ENCODE measurements around the gene RHBG. TPM values are rescaled to one million over a fixed set of nuclear protein-coding genes. Genes with fewer than 3 reads are reported as not detected.
"Not testable (repeated sequence)": the region's sequence is repeated elsewhere in the genome, so short reads cannot be mapped to it uniquely, and the experiment has no call there.

RHBG gene
- polyA plus RNA-seq, 4 donors = 11.7 to 17.3 (median 13.4) TPM

DNA sequence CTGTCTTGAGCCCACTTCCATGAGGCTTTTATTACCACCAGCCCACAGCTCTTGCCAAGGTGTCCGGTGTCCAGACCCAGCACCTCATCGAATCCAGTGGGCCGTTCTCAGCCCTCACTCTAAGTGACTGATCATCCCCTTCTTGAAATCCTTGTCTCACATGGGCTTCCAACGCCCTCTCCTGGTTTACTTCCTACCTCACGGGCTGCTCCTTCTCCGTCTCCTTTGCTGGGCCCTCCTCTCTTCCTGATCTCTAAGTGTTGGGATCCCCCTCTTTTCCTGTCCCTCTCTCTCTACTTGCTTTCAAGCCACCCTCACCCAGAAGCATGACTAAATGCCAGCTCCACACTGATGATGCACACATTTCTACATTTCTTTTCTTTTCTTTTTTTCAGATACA, 9.0 kb upstream of the RHBG start:
- DNase-seq (ENCODE audit: low read depth in 4 of 4, low spot score in 3 of 4) = no peak

DNA sequence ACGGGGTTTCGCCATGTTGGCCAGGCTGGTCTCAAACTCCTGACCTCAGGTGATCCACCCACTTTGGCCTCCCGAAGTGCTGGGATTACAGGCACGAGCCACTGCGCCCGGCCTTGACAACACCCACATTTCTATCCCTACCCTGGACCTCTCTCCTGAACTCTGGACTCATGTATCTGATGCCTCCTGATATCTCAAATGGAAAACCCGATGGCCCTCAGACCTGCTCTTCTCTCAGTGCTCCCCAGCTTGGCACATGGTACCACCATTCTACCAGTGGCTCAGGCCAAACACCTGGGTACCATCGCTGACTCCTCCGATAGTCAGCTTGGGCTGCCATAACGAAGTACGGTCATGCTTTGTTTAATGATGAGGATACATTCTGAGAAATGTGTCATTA, 8.5 kb upstream of the RHBG start:
- no peak for DNase-seq (ENCODE audit: low read depth in 4 of 4, low spot score in 3 of 4)

DNA sequence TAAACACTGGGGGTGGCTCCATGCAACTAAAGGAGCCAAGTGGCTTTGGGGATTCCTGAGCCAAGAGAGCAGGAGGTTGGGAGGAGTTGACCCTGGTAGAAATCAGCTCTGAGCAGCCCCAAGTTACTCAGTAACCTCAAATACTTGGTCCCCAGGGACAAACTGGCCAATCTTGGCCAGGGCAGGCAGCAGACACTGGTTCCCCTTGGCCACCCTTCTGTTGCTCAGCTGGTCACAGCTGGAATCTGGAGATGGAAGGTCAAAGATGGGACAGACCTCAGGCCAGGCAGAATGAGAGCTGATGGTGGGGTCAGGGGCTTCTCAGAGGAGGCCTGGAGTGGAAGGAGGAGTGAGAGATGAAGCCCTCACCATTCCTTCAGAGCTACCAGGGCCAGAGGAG, 3.3 kb upstream of the RHBG start:
- DNase-seq (ENCODE audit: low read depth in 4 of 4, low spot score in 3 of 4) = no peak

DNA sequence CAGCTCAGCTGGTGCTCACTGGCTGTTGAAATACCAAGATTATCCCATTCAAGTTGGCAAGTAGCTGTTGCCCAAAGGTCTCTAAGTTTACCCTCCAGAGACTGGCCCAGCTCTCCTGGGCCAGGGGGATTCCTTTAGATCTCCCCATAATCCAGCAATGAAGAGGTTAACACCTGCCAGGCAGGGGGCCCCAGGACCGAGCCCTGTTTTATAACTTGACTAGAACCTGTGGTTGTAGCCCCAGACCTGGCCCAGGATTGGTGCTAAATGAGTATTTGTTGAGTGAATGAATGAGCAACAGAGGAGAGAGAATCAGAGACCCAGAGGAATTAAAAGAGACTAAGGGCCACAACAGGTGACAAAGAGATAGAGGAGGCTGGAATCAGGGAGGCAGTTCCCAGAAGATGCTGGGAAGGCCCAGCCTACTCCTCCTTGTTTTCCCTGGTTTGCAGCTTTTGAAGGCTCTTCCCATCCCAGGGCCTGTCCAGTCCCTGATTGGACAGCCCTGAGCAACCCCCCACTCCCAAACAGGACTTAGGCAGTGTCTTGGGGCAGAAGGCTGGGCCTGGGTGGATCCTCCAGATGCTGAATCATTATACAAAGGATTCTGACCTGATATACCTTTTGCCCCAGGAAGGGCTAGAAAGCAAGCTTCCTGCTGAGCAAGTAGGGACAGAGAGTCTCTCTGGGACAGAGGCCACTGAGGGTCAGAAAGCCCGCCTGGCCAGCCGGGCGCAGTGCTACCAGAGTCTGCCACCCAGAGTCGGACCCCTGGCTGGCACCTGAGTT, 2.4 kb upstream of the RHBG start:
- no peak for DNase-seq (ENCODE audit: low read depth in 4 of 4, low spot score in 3 of 4)

DNA sequence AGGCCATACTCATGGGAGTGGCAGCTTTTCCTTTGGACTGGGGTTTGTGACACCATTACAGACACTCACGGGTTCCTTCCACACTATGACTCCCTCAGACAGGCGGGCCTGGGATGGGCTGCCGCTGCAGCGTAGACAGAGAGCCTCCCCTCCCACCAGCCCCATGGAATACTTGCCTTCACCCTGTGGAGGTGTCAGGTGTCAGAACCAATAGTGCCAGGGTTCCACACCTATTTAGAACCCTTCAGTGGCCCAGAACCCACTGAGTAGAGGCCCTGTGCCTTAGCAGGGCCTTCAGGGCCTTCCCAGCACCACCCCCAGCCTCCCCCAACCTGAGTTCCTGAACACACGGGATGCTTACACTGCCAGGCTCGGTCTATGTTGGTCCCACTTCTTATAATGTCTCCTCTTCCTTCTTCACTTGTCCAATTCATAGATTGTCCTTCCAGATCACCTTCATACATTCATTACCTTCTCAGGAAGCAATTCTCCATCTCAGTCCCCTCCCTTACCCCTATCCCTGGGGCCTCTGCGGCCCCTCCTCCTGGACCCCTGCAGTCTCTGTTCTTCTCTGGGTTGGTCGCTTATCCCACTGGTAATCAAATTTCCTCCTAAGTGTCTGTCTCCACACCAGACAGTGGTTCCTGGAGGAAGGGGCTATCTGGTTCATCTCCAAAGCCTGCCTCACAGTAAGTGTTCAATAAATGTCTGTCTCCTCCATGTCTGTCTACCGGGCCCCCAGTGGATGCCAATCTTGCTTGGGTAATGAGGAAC, 1.4 kb upstream of the RHBG start:
- no peak for DNase-seq (ENCODE audit: low read depth in 4 of 4, low spot score in 3 of 4)

DNA sequence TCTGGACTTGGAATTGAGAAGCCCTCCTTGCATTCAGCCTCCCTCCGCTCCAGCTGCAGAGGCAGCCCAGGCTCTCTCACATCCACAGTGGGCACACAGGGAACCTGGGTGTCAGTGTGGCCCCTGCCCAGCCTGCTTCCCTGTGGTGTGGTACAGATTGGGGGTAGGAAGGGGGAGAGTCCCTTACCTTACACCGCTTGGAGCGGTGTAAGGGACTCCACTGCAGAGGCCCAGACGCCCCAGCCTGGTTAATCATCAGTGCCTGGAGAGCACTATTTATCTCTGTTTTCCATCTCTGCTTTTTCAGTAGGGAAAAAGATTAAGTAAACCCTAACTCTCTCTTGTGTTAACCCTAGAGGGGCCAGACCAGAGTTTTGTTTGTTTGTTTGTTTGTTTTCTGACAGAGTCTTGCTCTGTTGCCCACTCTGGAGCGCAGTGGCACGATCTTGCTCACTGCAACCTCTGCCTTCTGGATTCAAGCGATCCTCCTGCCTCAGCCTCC, 803 bp upstream of the RHBG start:
- no peak for DNase-seq (ENCODE audit: low read depth in 4 of 4, low spot score in 3 of 4)

DNA sequence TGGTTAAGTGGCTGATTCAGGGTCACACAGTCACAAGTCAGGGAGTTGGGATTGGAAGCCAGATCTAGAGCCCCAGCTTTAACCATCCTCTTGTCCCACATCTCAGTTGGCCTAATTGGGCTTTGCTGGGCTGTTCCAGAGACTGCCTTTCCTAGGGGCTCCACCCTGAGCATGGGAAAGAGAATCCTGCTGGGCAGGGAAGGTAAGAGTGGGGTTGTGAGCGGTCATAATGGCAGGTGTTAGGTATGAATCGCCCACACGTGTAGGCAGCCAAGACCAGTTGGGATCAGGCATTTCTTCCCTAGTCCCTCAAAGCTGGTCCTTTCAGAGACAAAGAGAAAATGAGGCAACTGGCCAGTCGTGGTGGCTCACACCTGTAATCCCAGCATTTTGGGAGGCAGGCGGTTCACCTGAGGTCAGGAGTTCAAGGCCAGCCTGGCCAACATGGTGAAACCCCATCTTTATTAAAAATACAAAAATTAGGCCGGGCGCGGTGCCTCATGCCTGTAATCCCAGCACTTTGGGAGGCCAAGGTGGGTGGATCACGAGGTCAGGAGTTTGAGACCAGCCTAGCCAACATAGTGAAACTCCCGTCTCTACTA, 775 bp downstream of the RHBG start:
- DNase-seq (ENCODE audit: low read depth in 4 of 4, low spot score in 3 of 4) = not testable (repeated sequence)

DNA sequence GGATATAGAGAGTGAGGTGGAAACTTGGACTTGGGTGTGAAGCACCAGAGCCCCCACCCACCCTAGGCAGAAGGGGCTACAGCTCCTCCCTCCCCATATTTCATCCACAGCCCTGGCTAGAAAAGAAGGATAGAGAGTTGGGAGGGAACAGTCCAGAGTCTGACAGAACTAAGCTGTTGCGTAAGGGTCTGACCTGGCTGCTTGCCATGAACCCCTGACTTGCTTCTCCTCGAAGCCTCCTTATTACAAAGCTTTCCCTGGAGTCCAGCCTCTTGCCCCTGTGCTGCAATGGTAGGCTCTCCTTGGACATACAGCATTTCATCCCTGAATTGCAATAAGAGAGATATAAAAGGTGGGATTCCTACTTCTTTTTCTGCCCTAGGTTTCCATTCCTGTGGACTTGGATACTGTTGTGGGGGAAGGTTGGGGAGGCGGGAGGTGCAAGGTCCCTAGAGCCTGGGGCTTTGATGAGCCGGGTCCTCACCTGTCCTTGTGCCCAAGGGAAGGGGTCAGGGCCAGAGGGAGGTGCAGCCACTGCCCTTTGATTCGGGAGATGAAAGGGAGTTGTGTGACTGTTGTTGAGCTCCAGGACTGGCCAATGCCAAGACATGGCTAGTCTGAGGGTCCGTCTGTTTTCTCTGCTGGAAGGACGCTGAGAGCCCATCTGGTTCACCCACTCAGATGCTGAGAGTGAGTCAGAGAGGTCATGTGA, 2.7 kb downstream of the RHBG start:
- peak in 3 of 4 donors; percentile 48 to 62 (median 48) for DNase-seq (ENCODE audit: low read depth in 4 of 4, low spot score in 3 of 4)

DNA sequence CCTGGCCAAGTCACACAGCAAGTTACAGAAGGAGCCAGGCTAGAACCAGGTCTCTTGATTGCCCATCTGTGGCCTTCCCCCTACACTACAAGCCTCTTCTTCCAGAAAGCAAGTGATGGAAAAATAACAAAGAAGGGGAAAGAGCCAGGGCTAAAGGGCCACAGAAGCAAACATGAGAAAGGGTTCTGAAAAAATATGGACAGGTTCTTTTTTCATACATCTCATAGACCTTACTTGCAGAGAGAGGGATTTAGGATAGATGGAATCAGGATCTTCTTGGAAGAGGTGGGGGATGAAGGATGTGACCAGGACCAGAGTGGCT, 3.2 kb downstream of the RHBG start:
- DNase-seq (ENCODE audit: low read depth in 4 of 4, low spot score in 3 of 4) = no peak

DNA sequence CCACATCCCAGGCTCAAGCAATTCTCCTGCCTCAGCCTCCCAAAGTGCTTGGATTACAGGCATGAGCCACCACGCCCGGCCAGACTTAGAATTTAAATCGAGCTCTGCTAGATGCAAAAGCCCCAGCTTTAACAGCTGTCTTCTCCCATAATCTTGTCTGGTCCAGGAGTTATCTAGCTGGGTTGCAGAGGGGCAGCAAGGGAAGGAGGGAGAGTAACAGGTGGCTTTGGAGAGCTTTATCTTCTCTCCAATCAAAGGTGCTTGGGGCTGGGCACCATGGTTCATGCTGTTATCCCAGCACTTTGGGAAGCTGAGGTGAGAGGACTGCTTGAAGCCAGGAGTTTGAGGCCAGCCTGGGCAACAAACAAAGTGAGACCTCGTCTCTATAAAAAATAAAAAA, 3.9 kb downstream of the RHBG start:
- DNase-seq (ENCODE audit: low read depth in 4 of 4, low spot score in 3 of 4) = no peak

DNA sequence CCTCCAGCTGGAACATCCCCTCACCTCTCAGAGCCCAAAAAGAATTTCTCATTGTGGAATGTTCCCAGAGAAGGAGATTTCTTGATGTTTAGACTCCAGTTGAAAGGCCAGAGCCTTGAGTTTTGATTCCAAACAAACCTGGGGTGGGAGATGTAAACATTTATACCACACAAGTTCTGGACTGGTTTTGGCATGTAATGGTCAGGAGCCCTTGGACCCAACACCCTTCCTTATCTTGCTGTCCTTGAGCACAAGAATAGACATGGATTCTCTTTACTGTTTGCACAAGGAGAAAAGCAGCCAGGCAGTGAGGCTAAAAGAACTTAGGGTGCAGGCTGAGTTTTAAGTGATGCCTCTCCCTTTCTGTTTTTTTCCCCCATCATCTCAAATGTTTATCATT, 4.5 kb downstream of the RHBG start:
- DNase-seq (ENCODE audit: low read depth in 4 of 4, low spot score in 3 of 4) = no peak

DNA sequence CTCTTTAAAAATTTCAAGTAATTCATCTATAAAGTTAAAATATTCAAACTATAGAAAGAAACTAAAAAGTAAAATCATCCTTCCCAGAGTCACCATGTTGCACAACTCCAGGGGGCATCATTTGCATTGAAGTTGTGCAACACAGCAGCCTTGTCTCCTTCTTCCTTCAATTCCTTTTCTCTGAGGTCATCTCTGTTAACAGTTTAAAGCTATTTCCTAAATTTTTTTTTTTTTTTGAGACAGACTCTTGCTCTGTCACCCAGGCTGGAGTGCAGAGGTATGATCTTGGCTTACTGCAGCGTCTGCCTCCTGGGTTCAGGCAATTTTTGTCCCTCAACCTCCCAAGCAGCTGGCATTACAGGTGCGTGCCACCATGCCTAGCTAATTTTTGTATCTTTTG, 7.1 kb downstream of the RHBG start:
- DNase-seq (ENCODE audit: low read depth in 4 of 4, low spot score in 3 of 4) = no peak

DNA sequence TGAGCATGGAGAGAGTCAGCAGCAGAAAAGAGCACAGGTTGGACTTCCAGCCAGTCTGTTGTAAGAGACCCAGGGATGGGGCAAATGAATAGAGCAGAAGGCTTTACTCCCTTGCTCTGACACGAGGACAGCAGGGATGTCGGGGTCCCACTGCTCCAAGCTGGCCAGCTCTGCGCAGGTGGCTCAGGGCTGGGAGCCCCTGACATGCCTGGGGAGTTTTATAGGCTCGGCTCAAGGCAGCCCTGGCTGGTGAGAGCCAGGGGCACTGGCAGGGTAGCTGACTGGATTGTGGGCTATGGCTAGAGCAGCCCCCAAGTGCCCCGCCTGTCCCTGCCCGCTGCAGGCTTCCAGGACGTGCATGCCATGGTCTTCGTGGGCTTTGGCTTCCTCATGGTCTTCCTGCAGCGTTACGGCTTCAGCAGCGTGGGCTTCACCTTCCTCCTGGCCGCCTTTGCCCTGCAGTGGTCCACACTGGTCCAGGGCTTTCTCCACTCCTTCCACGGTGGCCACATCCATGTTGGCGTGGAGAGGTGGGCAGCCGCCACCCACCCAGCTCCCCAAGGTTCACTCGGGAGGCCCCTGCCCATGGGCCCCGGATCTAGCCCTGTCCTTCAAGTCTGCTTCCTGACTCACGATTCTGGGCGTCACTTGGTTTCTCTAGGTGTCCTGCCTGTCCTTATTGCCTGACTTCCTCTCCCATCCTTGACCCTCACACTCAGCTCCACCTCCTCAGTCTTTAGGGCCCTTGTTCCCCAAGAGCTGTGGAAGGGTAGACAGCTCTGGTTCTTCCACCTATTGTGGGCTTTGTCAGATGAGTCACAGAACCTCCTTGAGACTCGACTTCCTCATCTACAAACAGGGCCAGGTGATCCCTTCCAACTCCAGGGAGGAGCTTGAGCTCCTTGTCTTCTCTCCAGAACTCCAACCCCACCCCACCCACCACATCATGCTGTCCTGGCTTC, 8.2 kb downstream of the RHBG start:
- no peak for DNase-seq (ENCODE audit: low read depth in 4 of 4, low spot score in 3 of 4)

DNA sequence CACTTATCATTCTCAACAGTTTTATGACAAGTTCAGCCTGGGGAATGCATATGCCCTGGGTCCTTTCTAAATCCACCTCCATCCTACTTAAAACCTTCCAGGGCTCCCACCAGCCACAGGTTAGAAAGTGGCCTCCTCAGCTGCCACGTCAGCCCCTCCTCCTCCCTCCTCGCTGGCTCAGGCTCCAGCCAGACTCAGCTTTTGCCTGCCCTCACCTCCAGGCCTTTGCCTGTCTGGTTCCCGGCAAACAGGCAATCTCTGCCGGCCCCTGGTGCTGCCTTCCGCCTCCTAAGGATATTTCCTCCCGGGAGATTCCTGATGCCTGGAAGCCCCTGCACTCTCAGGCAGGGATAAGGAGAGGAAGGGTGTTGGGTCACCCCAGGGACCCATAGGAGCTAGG, 9.5 kb downstream of the RHBG start:
- no peak for DNase-seq (ENCODE audit: low read depth in 4 of 4, low spot score in 3 of 4)

DNA sequence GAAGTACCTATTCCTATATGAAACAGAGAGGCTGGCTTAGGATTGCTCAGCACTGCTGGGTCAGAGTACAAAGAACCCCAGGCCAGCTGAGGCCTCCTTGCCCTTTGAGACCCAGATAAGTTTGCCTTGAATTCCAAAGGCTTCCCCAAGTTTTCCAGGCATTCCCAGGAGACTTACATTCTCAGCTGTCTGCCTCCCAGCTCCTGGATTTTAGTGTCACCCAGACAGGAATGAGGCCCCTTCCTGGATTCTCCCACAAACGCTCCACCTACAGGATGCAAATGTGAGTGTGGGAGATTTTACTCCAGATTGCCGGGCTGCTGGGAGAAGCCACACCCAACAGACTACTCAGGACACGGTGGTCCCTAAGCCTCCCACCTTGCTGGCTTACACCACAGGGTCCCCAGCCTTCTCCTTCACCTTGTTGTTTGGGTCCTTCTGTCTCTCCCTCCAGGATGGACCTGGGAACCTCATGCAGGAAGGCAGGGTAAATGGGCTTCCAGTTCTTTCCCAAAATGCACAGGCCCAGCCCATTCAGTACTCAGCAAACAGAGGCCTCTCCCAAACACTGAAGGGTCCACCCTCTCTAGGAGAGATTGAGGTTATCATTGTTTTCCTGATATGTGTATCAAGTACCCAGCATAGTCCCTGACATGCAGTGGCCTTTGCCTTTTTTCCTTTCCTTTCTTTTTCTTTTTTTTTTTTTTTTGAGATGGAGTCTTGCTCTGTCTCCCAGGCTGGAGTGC, 10.6 kb downstream of the RHBG start:
- DNase-seq (ENCODE audit: low read depth in 4 of 4, low spot score in 3 of 4) = no peak

DNA sequence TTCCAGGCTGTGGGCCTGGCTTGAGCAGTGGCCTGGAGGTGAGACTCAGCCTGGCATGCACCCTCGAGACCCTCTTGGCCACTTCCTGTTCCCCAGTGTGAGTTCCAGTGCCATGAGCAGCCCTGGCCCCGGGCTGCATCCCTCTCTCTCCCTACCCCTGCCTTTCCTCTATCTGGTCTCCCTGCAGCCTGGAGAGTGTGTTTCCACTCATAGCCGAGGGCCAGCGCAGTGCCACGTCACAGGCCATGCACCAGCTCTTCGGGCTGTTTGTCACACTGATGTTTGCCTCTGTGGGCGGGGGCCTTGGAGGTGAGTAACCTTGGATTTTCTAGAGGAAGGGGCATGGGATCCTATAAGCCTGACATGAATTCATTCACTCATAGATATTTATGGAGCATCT, 13.6 kb downstream of the RHBG start:
- DNase-seq (ENCODE audit: low read depth in 4 of 4, low spot score in 3 of 4) = no peak

DNA sequence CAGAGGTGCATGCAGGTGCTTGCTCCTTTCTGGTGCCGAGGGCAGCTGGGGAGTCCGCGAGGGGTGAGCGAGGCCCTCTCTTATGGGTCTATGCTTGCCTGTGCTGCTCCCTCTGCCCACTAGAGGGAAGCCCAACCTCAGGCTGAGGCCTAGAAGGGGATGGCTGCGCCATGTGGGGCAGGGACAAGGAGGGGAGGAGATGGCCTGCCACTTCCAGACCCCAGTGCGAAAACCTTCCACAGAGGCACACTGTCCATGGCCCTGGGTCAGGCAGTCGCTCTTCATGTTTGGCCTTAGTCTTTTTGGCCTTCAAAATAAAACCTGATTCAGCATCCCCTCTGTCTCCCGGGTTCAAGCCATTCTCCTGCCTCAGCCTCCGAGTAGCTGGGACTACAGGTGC, 14.0 kb downstream of the RHBG start:
- DNase-seq (ENCODE audit: low read depth in 4 of 4, low spot score in 3 of 4) = peak in 1 of 4 donors; percentile 23

DNA sequence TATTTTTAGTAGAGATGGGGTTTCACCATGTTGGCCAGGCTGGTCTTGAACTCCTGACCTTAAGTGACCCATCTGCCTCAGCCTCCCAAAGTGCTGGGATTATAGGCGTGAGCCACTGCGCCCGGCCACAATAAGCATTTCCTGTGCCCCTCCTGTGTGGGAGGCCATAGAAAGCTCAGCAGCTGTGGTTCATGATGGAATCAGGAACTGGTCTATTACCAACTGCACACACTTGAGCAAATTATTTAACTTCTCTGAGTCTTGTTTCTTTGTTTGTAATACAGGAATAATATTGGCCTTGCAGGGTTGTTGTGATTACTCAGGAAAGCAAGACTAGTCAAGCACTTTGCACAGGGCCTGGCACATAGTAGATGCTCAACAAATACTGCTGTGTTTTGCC, 15.0 kb downstream of the RHBG start:
- no peak for DNase-seq (ENCODE audit: low read depth in 4 of 4, low spot score in 3 of 4)

DNA sequence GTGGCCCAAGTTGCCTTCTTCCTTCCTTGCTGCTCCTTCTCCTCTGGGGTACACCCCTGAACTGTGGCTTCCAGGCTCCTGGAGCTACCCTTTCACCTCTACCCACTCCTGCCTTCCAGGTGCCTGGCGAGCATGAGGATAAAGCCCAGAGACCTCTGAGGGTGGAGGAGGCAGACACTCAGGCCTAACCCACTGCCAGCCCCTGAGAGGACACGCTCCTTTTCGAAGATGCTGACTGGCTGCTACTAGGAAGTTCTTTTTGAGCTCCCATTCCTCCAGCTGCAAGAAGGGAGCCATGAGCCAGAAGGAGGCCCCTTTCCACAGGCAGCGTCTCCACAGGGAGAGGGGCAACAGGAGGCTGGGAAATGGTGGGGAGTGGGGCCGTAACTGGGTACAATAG, 15.6 kb downstream of the RHBG start:
- no peak for DNase-seq (ENCODE audit: low read depth in 4 of 4, low spot score in 3 of 4)
